ENCODE measurements around the gene SOX1. TPM values are rescaled to one million over a fixed set of nuclear protein-coding genes. Genes with fewer than 3 reads are reported as not detected.
A peak's percentile ranks its signal among the peaks of the same experiment; 100 is the strongest.

The SOX1 gene
- total and polyA plus RNA-seq, 12 donors = not detected

GRCh38 chr13:112029143-112029542 lies 37.8 kb upstream of the SOX1 start:
- no peak for ATAC-seq
- Histone ChIP-seq H3K9me3 (no peaks in the 10 kb centered on the region), H3K27me3 (peaks cover 0 to 47% (median 30%) of the 10 kb centered on the region in 7 donors), H3K4me3 (no peak overlapping the region), H3K4me1 (peaks cover 0 to 2% (median 0%) of the 10 kb centered on the region in 9 donors), H3K36me3 (no peaks in the 10 kb centered on the region), H3K27ac (no peak overlapping the region)
- intact Hi-C loops (cut with DNase I) = no loop called here
- DNase-seq = no peak
- TF ChIP-seq CTCF (IDR thresholded peaks at IDR 0.05) = no peak
- WGBS, 2 donors = 86 to 87% methylated on average over 11 of the region's 11 CpGs

- TF ChIP-seq CTCF (IDR thresholded peaks at IDR 0.05) = no peak
- H3K4me3 ChIP-seq = no peak overlapping the region
- H3K4me1 ChIP-seq = peaks cover 0 to 2% (median 0%) of the 10 kb centered on the region in 9 donors
- H3K9me3 ChIP-seq = no peaks in the 10 kb centered on the region
- peak in 2 of 8 donors; percentile 65 to 86 for ATAC-seq
- no peaks in the 10 kb centered on the region for H3K36me3 ChIP-seq
- intact Hi-C loops (cut with DNase I) = no loop called here
- WGBS, 2 donors = 51 to 56% methylated on average over 18 of the region's 18 CpGs
- H3K27me3 ChIP-seq = peaks cover 0 to 39% (median 9%) of the 10 kb centered on the region in 7 donors
- H3K27ac ChIP-seq = no peak overlapping the region
- DNase-seq = no peak
Observed at GRCh38 chr13:112032186-112032993, 34.6 kb upstream of the SOX1 start.

- DNase-seq (no peak), ATAC-seq (no peak)
- 63% methylated on average over 12 of the region's 12 CpGs for WGBS, 2 donors
- H3K9me3 ChIP-seq = no peaks in the 10 kb centered on the region
- H3K27ac ChIP-seq = no peak overlapping the region
- H3K27me3 ChIP-seq = peaks cover 0 to 49% (median 9%) of the 10 kb centered on the region in 7 donors
- H3K4me3 ChIP-seq = no peak overlapping the region
- TF ChIP-seq CTCF (IDR thresholded peaks at IDR 0.05) = no peak
- intact Hi-C loops (cut with DNase I) = no loop called here
- no peaks in the 10 kb centered on the region for H3K36me3 ChIP-seq
- H3K4me1 ChIP-seq = peaks cover 0 to 2% (median 0%) of the 10 kb centered on the region in 9 donors
Observed at GRCh38 chr13:112034231-112034630, 32.7 kb upstream of the SOX1 start.

GRCh38 chr13:112034846-112035245 lies 32.1 kb upstream of the SOX1 start:
- no peak for TF ChIP-seq CTCF (IDR thresholded peaks at IDR 0.05)
- 61 to 64% methylated on average over 6 of the region's 6 CpGs for WGBS, 2 donors
- DNase-seq (no peak), ATAC-seq (no peak)
- no peaks in the 10 kb centered on the region for H3K36me3 ChIP-seq
- no peak overlapping the region for H3K27ac ChIP-seq
- peaks cover 0 to 2% (median 0%) of the 10 kb centered on the region in 9 donors for H3K4me1 ChIP-seq
- intact Hi-C loops (cut with DNase I) = no loop called here
- H3K9me3 ChIP-seq = no peaks in the 10 kb centered on the region
- H3K27me3 ChIP-seq = peaks cover 0 to 55% (median 15%) of the 10 kb centered on the region in 7 donors
- no peak overlapping the region for H3K4me3 ChIP-seq
